Putamen (tissue), 1 donor: ENCODE measurements around the gene PIP5K1A.
"Not testable (repeated sequence)": the region's sequence is repeated elsewhere in the genome, so short reads cannot be mapped to it uniquely, and the experiment has no call there.

Experiments used
- DNase-seq: peaks from one replicate; pipeline ENCODE4 v3.0.0-alpha.2; 2016; ENCODE audit warnings: low spot score

PIP5K1A gene

GRCh38 chr1:151192047-151192446 lies 6.3 kb upstream of the PIP5K1A start:
- no peak for DNase-seq

DNA sequence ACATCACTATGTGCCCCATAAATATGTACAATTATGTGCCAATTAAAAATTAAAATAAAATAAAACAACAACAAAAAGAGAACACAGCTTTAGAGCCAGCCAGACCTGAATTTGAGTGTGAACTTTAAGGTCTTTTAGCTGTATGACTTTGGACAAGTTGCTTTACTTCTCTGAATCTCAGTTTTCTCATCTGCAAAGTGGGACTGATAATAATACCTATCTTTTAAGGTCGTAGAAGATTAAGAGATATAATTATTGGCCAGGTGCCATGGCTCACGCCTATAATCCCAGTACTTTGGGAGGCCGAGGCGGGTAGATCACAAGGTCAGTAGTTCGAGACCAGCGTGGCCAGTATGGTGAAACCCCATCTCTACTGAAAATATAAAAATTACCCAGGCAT lies 5.0 kb upstream of the PIP5K1A start:
- DNase-seq: no peak

DNA sequence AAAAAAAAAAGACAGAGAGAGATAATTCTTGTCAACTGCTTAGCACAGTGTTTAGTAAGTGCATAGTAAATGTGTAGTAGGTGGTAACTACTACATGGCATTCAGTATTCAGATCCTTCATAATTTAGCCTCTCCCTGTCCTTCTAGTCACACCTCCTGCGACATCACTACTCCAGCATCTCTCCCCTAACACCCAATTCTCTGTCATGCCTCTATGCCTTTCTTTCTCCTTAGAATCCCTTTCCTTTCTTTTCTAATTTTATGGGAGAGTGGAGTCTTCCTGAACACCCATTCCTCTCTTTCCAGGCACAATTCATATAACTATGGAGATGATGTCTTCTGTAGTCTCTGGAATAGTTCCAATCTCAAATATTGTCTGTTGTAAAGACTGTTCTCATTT lies 4.5 kb upstream of the PIP5K1A start:
- no peak for DNase-seq

DNA sequence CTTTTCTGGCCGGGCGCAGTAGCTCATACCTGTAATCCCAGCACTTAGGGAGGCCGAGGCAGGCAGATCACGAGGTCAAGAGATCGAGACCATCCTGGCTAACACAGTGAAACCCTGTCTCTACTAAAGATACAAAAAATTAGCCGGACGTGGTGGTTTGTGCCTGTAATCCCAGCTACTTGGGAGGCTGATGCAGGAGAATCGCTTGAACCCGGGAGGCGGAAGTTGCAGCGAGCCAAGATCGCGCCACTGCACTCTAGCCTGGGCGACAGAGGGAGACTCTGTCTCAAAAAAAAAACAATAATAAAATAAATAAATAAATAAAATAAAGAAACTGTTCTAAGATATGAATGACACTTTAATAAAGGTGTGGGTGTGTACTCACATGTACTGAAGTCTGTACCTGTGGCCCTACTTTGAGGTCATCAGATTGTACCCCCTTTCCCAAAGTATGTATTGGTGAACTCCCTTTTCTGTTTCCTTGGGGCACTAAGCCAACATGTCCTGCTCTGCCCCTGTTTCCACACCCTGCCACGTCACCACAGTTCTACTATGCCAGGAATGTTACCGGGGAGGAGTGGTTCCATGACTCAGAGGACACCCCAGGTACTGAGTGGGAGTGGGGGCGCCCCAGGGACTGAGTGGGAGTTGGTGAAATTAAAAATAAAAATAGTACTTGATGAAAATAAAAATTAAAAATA lies 3.3 kb upstream of the PIP5K1A start:
- peak; percentile 52 for DNase-seq

DNA sequence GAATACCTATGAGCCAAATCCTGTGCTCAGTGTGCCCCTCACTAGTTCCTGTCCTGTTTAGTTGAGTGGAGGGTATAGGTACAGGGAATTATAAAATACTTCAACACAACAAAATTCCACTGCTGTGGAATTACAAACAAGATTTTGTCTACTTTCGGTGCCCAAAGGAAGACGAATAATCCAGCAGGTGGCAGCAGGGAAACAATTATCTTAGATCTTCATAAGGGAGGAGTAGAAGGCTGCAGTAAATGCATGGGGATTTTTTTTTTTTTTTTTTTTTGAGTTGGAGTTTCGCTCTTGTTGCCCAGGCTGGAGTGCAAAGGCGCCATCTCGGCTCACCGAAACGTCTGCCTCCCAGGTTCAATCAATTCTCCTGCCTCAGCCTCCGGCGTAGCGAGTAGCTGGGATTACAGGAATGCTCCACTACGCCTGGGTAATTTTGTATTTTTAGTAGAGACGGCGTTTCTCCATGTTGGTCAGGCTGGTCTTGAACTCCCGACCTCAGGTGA lies 2.0 kb upstream of the PIP5K1A start:
- peak; percentile 76 for DNase-seq

DNA sequence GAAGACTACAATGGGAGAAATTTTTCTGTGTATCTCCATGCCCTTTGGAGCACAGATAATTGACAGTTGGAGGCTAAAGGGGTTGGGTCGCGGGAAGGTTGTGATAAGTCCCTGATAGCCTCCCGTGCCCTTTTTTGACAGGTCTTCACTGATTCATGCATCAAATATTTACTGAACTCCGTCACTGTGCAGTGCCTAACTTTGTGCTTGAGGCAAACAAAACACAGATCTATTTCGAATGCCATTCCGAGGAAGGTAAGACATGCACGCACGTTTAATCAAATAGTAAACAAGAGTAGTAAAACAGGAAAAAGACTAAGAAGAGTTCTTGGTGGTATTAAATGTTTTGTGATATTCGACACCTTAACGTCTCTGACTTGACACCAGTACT lies 494 bp upstream of the PIP5K1A start:
- DNase-seq: no peak

DNA sequence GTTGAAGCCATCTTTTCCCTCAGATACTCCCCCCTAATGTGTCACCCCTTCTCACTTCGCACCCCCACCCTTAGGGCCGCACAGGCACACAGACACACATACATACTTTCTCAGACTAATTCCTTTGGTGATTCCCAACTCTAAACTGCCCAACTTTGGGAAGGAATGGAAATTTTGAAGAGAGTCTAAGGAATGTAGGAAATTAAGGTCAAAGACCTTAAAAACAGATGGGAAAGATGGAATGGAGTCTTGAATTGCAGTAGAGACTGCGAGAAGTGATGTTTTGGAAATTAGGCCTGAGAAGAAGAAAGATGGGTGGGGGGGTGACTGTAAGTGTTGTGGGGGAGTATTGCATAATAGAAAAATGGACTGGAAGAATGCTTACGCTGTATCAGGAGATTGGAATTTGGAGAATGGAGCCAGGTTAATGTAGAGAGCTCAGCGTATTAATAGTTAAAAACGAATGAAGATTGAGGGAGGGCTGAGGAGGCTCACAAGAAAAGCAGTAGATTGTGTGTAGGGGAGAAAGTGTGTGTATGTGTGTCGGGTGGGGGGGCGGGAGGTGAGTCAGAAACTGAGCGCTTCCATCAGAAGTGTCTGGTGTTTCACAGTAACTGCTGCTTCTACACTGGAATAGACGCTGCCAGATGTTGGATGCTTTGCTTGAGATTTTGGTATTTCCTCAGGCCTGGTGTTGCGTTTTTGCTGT lies 1.7 kb downstream of the PIP5K1A start:
- no peak for DNase-seq

DNA sequence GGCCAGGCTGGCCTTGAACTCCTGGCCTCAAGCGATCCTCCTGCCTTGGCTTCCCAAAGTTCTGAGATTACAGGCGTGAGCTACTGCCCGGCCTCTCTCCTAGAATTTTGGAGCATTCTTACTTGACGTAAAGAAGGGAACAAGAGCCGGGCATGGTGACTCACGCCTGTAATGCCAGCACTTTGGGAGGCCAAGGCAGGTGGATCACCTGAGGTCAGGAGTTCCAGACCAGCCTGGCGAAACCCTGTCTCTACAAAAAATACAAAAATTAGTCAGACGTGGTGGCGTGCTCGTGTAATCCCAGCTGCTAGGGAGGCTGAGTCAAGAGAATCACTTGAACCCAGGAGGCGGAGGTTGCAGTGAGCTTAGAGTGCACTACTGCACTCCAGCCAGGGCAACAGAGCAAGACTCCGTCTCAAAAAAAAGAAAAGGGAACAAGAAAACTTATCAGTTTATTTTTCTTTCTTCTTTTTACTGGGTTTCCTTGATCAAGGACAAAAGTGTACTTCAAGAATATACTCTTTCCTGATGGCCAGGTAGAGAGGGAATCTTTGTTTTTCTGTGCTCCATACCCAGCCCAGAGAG lies 7.1 kb downstream of the PIP5K1A start:
- DNase-seq: not testable (repeated sequence)

GRCh38 chr1:151210830-151211229 lies 12.5 kb downstream of the PIP5K1A start:
- no peak for DNase-seq

DNA sequence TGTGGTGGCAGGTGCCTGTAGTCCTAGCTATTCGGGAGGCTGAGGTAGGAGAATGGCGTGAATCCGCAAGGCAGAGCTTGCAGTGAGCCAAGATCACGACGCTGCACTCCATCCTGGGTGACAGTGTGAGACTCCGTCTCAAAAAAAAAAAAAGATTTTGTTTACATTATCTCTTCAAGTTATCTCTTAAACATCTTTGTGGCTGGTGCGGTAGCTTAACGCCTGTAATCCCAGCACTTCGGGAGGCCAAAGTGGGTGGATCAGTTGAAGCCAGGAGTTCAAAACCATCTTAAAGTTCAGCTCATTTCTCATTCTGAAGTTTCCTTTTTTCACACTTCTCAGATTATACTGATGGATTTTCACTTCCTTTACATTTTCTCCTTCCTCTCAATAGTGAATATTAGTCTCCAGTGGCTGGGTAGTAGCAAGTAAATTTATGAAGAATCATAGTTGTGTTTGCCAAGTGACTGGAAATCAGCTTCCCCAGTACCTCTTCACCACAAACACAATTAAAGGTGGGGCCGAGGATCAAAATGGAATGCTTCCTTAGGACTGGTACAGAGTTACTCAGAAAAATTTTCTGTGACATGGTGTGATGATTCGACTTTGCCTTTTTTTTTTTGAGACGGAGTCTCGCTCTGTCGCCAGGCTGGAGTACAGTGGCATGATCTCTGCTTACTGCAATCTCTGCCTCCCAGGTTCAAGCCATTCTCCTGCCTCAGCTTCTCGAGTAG lies 13.8 kb downstream of the PIP5K1A start:
- DNase-seq: no peak

- no peak for DNase-seq
Observed at GRCh38 chr1:151213560-151213959, 15.2 kb downstream of the PIP5K1A start.

GRCh38 chr1:151221616-151222015 lies 23.3 kb downstream of the PIP5K1A start:
- no peak for DNase-seq

GRCh38 chr1:151222130-151222529 lies 23.8 kb downstream of the PIP5K1A start:
- no peak for DNase-seq

DNA sequence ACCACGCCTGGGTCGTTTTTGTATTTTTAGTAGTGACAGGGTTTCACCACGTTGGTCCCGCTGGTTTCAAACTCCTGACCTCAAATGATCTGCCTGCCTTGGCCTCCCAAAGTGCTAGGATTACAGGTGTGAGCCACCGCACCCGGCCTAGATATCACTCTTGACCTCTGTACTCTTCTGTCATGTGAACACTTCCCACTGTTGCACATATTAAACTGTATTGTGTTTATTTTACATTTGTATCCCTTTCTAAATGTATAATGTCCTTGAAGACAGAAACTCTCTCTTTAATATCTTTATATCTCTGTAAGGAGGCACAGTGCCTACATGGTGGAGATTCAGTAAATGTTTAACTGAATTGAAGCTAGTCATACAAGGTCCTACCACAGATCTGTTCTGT lies 36.9 kb downstream of the PIP5K1A start:
- DNase-seq: no peak

- DNase-seq: no peak
Observed at GRCh38 chr1:151237678-151238466, 39.5 kb downstream of the PIP5K1A start.

DNA sequence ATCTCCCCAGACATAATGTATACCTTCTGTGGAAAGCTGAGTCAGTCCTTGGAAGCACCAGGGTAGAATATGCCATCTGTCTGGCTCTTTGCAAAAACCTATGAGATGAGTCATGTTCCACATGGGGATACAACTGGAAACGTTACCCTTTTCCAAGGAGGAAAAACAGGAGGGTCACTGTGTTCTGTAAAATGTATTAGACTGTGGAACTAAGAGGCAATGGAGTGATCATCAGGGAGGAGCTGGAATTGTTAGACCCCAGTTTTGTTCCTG lies 40.1 kb downstream of the PIP5K1A start:
- DNase-seq: no peak

GRCh38 chr1:151242442-151242841 lies 44.1 kb downstream of the PIP5K1A start:
- no peak for DNase-seq

DNA sequence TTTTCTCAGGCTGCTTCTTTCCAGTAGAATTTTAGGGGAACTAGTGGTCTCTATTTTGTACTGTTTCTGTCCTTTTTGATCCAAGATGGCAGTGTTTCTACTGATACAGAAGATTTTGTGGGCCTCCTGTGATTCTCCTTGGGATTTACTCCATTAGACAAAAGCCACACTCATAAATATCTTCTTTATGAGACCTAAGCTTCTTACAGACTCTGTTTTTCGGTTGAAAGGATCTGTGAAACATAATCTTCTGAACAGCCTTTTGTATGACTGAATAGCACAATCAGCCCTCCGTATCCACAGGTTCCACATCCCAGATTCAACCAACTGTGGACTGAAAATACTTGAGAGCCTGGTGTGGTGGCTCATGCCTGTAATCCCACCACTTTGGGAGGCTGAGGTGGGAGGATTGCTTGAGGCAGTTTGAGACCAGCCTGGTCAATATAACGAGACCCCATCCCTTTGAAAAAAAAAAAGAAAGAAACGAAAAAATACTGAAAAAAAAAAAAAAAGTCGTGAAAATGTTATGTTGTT lies 45.4 kb downstream of the PIP5K1A start:
- DNase-seq: no peak

- no peak for DNase-seq
Observed at GRCh38 chr1:151246786-151247185, 48.4 kb downstream of the PIP5K1A start.

DNA sequence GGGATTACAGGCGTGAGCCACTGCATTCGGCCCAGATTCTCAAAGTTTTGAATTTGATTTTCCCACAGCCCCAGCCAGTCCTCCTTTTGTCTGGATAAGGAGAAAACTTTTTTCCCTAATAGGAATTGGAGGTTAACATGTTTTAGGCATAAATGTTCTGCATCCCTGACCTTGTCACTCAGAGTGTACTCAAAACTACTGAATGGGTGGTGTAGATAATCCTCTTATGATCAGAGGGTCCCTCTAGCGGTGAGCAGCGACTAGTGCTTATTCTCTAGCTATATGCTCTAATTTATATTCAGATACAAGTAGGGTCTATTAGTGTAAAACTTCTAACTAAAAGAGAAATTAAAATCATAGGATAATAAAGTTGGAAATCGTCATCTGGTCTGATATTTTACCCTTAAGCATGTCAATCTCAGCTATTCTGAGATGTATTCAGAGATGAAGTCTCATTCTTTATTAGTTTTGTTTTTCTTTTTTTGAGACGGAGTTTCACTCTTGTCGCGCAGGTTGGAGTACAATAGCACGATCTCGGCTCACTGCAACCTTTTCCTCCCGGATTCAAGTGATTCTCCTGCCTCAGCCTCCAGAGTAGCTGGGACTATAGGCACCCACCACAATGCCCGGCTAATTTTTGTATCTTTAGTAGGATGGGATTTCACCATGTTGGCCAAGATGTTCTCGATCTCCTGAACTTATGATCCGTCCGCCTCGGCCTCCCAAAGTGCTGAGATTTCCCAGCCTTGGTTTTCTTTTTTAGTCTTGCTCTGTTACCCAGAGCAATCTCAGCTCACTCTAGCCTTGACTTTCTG lies 53.5 kb downstream of the PIP5K1A start:
- DNase-seq: peak; percentile 58
